Activated CD8-positive, alpha-beta T cell treated with anti-CD3 and anti-CD28 coated beads, Interleukin-2, amount 10 ng/mL, durations not matched to agents 7 days and 5 days (primary cell): ENCODE results near the gene DIDO1. TPM values are rescaled to one million over a fixed set of nuclear protein-coding genes. Genes with fewer than 3 reads are reported as not detected.

Experiments
- ATAC-seq: fragments of 150-1000 bp; cut with Tn5 transposase; one replicate; pipeline ENCODE4 v1.10.0; 2021; ENCODE audit warnings: moderate library complexity
- CTCF ChIA-PET: fragments of 350-600 bp; sonication (Branson Sonifier 250); formaldehyde crosslinking; loops from one replicate; lab custom pipeline; 2021; ENCODE audit warnings: antibody characterized with exemption; lab: Charles Lee
- POLR2A ChIA-PET: fragments of 350-600 bp; sonication (Branson Sonifier 250); formaldehyde crosslinking; loops from one replicate; lab custom pipeline; 2021; ENCODE audit warnings: antibody characterized with exemption; lab: Charles Lee
- DNase-seq: peaks from one replicate; pipeline ENCODE4 v3.0.0-alpha.2; 2020
- H3K27ac Mint-ChIP-seq: one replicate; pipeline ENCODE4 v1.8.0; 2021; ENCODE audit warnings: mild to moderate bottlenecking, mixed read lengths
- H3K27me3 Mint-ChIP-seq: one replicate; pipeline ENCODE4 v1.8.0; 2021; ENCODE audit warnings: low read depth, mixed read lengths
- H3K36me3 Mint-ChIP-seq: one replicate; pipeline ENCODE4 v1.8.0; 2021; ENCODE audit warnings: low read depth, mixed read lengths
- H3K4me1 Mint-ChIP-seq: one replicate; pipeline ENCODE4 v1.8.0; 2021; ENCODE audit warnings: low read depth, mixed read lengths
- H3K4me3 Mint-ChIP-seq: one replicate; pipeline ENCODE4 v1.8.0; 2021; ENCODE audit warnings: mild to moderate bottlenecking, mixed read lengths
- H3K9me3 Mint-ChIP-seq: one replicate; pipeline ENCODE4 v1.8.0; 2022; ENCODE audit warnings: mixed read lengths; ENCODE audit not compliant: insufficient read depth
- total RNA-seq, 2 experiments: library from RNA; stranded (reverse); gene quantifications; one replicate each; pipeline ENCODE4 v1.2.3, GENCODE V29; 2021

DIDO1 gene
- total RNA-seq, 2 experiments from 2014 or later, result 69.6 to 74.0 TPM

GRCh38 chr20:62953839-62954703, 27.8 kb upstream of the DIDO1 start:
- DNase-seq, result peak; percentile 93
- peaks cover 50% of the 10 kb centered on the region for H3K4me1 Mint-ChIP-seq
- ATAC-seq, result peak; percentile 89
- peak overlapping the region; percentile 94 for H3K27ac Mint-ChIP-seq
- ChIA-PET CTCF (interaction anchor here (1.0 to 2.4 kb wide), 14 partner anchors 9 to 146 kb away, joined by 3 to 15 read pairs (median 7); partner anchors contain the start of gene GID8), POLR2A (interaction anchor here (0.6 to 3.1 kb wide), 8 partner anchors 16 to 69 kb away, joined by 3 to 25 read pairs (median 4); partner anchors contain the start of genes DIDO1 and GID8)
- peaks cover 38% of the 10 kb centered on the region for H3K36me3 Mint-ChIP-seq
- H3K4me3 Mint-ChIP-seq, result peak overlapping the region; percentile 82
- H3K27me3 Mint-ChIP-seq, result no peaks in the 10 kb centered on the region
- H3K9me3 Mint-ChIP-seq, result no peaks in the 10 kb centered on the region

- ChIA-PET CTCF (interaction anchor here (1.0 to 2.4 kb wide), 13 partner anchors 8 to 145 kb away, joined by 3 to 15 read pairs (median 7); partner anchors contain the start of gene GID8), POLR2A (interaction anchor here (0.6 to 3.1 kb wide), 7 partner anchors 15 to 35 kb away, joined by 3 to 25 read pairs (median 4); partner anchors contain the start of genes DIDO1 and GID8)
- no peaks in the 10 kb centered on the region for H3K27me3 Mint-ChIP-seq
- peak overlapping the region; percentile 94 for H3K27ac Mint-ChIP-seq
- peaks cover 3% of the 10 kb centered on the region for H3K9me3 Mint-ChIP-seq
- peaks cover 48% of the 10 kb centered on the region for H3K4me1 Mint-ChIP-seq
- ATAC-seq, result no peak
- H3K4me3 Mint-ChIP-seq, result peak overlapping the region; percentile 82
- peaks cover 47% of the 10 kb centered on the region for H3K36me3 Mint-ChIP-seq
- peak; percentile 38 for DNase-seq
Measured at GRCh38 chr20:62952968-62953838, 26.9 kb upstream of the DIDO1 start.

GRCh38 chr20:62952373-62952967, 26.2 kb upstream of the DIDO1 start, which contains the start of gene SLC17A9:
Gene SLC17A9 (plus strand): TSS chr20:62952709. CDS start chr20:62952831, 122 bp downstream.
- Mint-ChIP-seq H3K27ac (peak within 1 kb of the TSS; percentile 94), H3K9me3 (peaks cover 3% of the 10 kb centered on the region), H3K27me3 (no peaks in the 10 kb centered on the region), H3K4me3 (peak within 1 kb of the TSS; percentile 82), H3K36me3 (peaks cover 47% of the 10 kb centered on the region), H3K4me1 (peaks cover 45% of the 10 kb centered on the region)
- ATAC-seq (peak; percentile 64), DNase-seq (peak; percentile 81)
- ChIA-PET CTCF (interaction anchor here (1.0 to 2.2 kb wide), 3 partner anchors 8 to 45 kb away, joined by 3 to 15 read pairs (median 7); no protein-coding TSS in a partner anchor), POLR2A (interaction anchor here (3.1 kb wide), 1 partner anchor 26 kb away, joined by 15 read pairs; the partner anchor contains the start of gene DIDO1)

- Mint-ChIP-seq H3K9me3 (peaks cover 3% of the 10 kb centered on the region), H3K4me3 (peak overlapping the region; percentile 82), H3K27me3 (no peaks in the 10 kb centered on the region), H3K36me3 (peaks cover 50% of the 10 kb centered on the region), H3K27ac (peak overlapping the region; percentile 94), H3K4me1 (peaks cover 44% of the 10 kb centered on the region)
- no peak for ATAC-seq
- ChIA-PET CTCF (no interaction called here), POLR2A (interaction anchor here (0.9 kb wide), 1 partner anchor 13 kb away, joined by 4 read pairs; the partner anchor contains the start of gene GID8)
- no peak for DNase-seq
Measured at GRCh38 chr20:62951896-62952372, 25.6 kb upstream of the DIDO1 start.

- Mint-ChIP-seq H3K4me1 (peaks cover 39% of the 10 kb centered on the region), H3K27ac (peak overlapping the region; percentile 84), H3K4me3 (peak overlapping the region; percentile 82), H3K9me3 (peaks cover 3% of the 10 kb centered on the region), H3K36me3 (peaks cover 53% of the 10 kb centered on the region), H3K27me3 (no peaks in the 10 kb centered on the region)
- no peak for DNase-seq
- ChIA-PET CTCF (interaction anchor here (1.6 kb wide), 1 partner anchor 13 kb away, joined by 4 read pairs; no protein-coding TSS in a partner anchor), POLR2A (interaction anchor here (0.9 kb wide), 1 partner anchor 13 kb away, joined by 4 read pairs; the partner anchor contains the start of gene GID8)
- no peak for ATAC-seq
Measured at GRCh38 chr20:62951143-62951895, 25.0 kb upstream of the DIDO1 start.

GRCh38 chr20:62950741-62951140, 24.4 kb upstream of the DIDO1 start:
- Mint-ChIP-seq H3K27ac (no peak overlapping the region), H3K36me3 (peaks cover 55% of the 10 kb centered on the region), H3K4me1 (peaks cover 39% of the 10 kb centered on the region), H3K9me3 (peaks cover 3% of the 10 kb centered on the region), H3K27me3 (no peaks in the 10 kb centered on the region), H3K4me3 (no peak overlapping the region)
- ChIA-PET CTCF (interaction anchor here (1.6 kb wide), 1 partner anchor 12 kb away, joined by 4 read pairs; no protein-coding TSS in a partner anchor), POLR2A (no interaction called here)
- no peak for DNase-seq
- ATAC-seq, result no peak

- Mint-ChIP-seq H3K4me1 (peaks cover 35% of the 10 kb centered on the region), H3K36me3 (peaks cover 63% of the 10 kb centered on the region), H3K27me3 (no peaks in the 10 kb centered on the region), H3K27ac (no peak overlapping the region), H3K9me3 (peaks cover 3% of the 10 kb centered on the region), H3K4me3 (no peak overlapping the region)
- no peak for DNase-seq
- ChIA-PET CTCF (interaction anchor here (1.1 to 1.6 kb wide), 4 partner anchors 11 to 32 kb away, joined by 3 to 5 read pairs (median 4); no protein-coding TSS in a partner anchor), POLR2A (interaction anchor here (0.6 to 1.1 kb wide), 3 partner anchors 12 to 24 kb away, joined by 3 to 4 read pairs (median 3); partner anchors contain the start of gene GID8)
- no peak for ATAC-seq
Measured at GRCh38 chr20:62949962-62950361, 23.7 kb upstream of the DIDO1 start.

- H3K27me3 Mint-ChIP-seq, result no peaks in the 10 kb centered on the region
- H3K27ac Mint-ChIP-seq, result no peak overlapping the region
- H3K4me1 Mint-ChIP-seq, result peaks cover 29% of the 10 kb centered on the region
- no peak overlapping the region for H3K4me3 Mint-ChIP-seq
- no peak for ATAC-seq
- ChIA-PET POLR2A (interaction anchor here (0.6 to 1.3 kb wide), 5 partner anchors 12 to 24 kb away, joined by 3 to 6 read pairs (median 3); partner anchors contain the start of gene GID8), CTCF (interaction anchor here (1.1 to 1.9 kb wide), 5 partner anchors 14 to 141 kb away, joined by 3 to 6 read pairs (median 3); no protein-coding TSS in a partner anchor)
- H3K9me3 Mint-ChIP-seq, result peaks cover 3% of the 10 kb centered on the region
- peaks cover 68% of the 10 kb centered on the region for H3K36me3 Mint-ChIP-seq
- DNase-seq, result no peak
Measured at GRCh38 chr20:62949153-62949821, 23.0 kb upstream of the DIDO1 start.

GRCh38 chr20:62947532-62948300, 21.4 kb upstream of the DIDO1 start:
- Mint-ChIP-seq H3K27ac (no peak overlapping the region), H3K27me3 (no peaks in the 10 kb centered on the region), H3K9me3 (peaks cover 3% of the 10 kb centered on the region), H3K36me3 (peaks cover 81% of the 10 kb centered on the region), H3K4me3 (no peak overlapping the region), H3K4me1 (peaks cover 16% of the 10 kb centered on the region)
- CTCF ChIA-PET, result interaction anchor here (1.9 kb wide), 1 partner anchor 40 kb away, joined by 6 read pairs; no protein-coding TSS in a partner anchor
- ATAC-seq, result no peak
- POLR2A ChIA-PET, result interaction anchor here (0.6 to 1.2 kb wide), 2 partner anchors 10 kb away, joined by 3 to 6 read pairs; partner anchors contain the start of gene GID8
- no peak for DNase-seq
